GM18873 (cell line): ENCODE data around the gene RAD51B.
"Not testable (repeated sequence)": the region's sequence is repeated elsewhere in the genome, so short reads cannot be mapped to it uniquely, and the experiment has no call there.

Source experiments
- ATAC-seq: cut with Tn5 transposase; IDR thresholded peaks from one replicate; pipeline ENCODE4 v1.9.1; 2021; ENCODE audit warnings: mild to moderate bottlenecking, moderate library complexity, moderate number of reproducible peaks; ENCODE audit not compliant: unreplicated experiment, low FRiP score

The RAD51B gene

DNA sequence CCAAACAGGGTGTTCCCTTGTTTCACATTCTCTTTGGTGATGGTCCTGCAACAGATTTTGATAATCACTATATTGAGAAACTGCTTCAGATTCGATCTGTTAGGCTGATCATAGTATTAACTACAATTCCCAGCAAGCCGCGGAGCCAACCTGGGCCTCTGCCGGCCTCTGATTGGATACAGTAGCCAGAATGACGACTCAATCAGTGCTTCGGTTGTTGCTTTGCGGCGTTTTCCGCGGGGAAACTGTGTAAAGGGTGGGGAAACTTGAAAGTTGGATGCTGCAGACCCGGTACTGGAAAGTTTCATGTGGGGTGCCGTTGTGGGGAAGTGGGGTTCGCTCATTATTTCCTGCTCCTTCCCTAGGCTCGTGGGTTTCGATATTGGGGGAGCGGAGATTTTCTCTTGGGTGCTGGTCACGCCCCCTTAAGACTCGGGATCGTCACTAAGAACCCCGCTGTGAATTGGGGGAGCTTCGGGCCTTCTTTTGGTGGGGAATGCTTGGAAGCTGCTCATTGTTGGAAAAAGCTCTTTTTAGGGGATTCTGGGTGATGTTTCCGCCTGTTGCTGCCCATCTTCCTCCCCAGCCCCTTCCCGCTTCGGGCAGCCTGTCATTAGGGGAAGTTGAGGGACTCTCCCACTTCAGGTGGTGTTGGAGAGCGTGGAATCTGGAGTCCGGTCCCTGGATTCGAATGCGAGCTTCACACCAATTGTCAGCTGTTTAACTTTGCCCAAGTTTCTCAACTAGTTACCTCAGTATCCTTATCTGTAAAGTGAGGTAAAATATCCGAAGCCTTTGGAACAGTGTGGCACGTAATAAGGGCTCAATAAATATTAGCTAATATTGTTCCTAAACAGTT lies at the start of gene RAD51B:
RAD51B (plus strand) TSS at position 217 of the 859 bp plus-strand sequence.
- ATAC-seq, result peak; percentile 44

DNA sequence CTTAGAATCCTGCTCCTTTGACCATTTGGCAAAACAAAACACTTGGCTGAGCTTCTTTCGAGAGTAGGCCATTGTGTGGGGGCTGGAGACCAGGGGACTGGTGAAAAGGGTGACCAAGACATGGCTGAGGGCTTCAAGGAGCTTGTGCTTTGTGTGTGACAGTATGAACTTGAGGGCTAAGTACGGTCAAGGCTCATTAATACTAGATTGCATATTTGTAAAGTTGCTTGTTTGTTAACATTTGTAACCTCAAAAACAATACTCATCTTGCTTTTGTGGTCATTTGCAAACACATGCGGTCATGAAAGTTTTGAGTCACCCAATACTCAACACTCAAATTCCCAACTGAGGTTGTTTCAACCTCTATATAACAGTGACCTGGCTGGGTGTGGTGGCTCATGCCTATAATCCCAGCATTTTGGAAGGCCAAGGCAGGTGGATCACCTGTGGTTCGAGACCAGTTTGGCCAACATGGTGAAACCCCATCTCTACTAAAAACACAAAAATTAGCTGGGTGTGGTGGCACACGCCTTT lies 45.7 kb upstream of the RAD51B start:
- ATAC-seq, result no peak

DNA sequence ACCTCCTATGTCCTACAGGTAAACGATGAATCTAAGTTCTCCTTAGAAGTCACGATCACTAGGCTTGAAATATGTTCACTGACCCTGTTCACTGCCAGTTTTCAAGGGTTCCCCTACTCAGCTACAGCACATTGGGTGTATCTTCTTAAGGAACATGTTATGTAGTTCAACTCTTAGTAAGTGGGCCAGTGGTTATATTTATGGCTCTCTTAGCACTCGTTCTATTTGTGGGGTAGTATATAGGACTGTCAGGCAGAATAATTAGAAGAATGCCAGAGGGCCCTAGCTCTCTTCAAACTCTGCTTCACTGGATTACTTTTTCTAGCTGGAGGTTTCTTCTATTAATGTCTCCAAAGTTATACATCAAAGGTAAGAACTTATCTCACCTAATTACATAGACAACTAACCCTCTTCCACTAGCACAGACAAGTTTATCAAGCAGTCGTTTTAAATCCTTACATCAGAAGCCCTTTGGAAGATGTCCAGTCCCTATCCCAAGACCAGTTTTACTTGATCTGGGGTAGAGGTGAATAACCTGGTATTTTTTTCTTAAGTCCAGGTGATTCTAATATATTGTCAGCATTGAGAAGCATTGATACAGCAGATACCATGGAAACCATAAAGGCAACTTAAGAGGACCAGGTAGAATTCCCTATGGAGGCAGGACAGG lies 42.8 kb upstream of the RAD51B start:
- no peak for ATAC-seq

GRCh38 chr14:67778792-67779191 lies 40.8 kb upstream of the RAD51B start:
- ATAC-seq, result no peak

GRCh38 chr14:67782090-67782489 lies 37.5 kb upstream of the RAD51B start:
- no peak for ATAC-seq

- ATAC-seq, result no peak
Measured at GRCh38 chr14:67784244-67784823, 35.2 kb upstream of the RAD51B start.

- no peak for ATAC-seq
Measured at GRCh38 chr14:67785270-67786109, 34.1 kb upstream of the RAD51B start.

DNA sequence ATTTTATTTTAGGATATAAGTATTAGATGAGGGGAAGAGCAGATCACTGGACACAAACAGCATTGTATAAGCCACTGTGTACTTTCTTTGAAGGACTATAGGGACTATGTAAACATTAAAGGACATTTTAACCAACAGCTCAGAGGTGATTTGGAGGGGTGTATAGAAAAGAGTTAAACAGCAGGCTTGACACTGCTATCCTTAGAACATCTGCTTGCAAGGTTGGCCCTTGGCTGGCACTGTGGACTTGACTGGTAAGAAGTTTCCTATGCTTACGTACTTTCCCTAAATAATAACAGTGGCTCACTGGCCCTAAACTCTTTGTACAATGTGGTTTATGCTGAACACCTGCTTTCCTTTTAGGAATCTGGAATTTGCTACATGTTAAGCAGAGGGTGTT lies 31.9 kb upstream of the RAD51B start:
- ATAC-seq, result no peak

- no peak for ATAC-seq
Measured at GRCh38 chr14:67798731-67799130, 20.8 kb upstream of the RAD51B start.

DNA sequence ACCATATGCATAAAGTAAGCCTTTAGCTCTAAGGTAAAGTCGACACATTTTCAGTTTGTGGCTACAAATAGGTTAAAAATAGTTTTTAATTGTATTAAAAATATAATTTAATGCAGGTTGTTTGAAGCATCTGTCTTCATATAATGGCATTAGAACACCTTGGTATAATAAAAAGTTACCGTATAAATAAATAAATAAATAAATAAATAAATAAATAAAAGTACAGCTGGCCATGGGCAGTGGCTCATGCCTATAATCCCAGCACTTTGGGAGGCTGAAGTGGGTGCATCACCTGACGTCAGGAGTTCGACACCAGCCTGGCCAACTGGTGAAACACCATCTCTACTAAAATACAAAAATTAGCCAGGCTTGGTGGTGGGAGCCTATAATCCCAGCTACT lies 18.8 kb upstream of the RAD51B start:
- ATAC-seq, result no peak

DNA sequence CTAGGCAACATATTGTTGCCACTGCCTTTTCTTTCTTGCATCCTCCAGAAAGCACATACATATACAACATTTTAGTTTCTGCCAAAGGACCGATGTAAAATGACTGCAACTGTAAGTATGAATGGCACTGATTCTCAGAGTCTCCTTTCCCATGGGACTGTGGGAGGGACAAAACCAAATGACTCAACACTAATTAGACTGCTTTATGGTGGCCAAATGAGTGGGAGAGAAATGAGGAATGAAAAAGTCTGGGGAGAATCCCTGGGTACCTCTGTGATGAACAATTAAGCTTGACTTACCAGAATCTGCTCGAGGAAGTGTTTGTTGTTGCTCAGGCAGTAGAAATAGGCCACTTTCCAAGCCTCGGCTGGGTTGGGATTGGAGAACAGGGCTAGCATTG lies 13.3 kb upstream of the RAD51B start:
- ATAC-seq, result no peak

DNA sequence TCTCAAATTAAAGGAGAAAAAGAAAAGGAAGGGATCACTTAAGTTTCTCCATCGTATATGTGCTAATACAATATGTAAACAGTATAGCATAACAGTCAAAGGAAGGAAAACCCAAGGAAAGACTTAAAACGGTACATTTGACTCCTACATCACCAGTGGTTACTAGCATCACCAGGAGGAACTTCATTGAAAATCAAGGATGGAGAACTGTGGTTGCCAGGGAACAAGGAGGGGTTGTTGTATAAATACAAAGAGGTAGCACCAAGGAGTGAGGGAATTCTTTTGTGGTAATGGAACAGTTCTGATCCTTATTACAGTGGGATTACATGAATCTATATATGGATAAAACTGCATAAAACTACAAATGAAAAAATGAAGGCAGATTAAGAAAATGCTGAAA lies 4.8 kb upstream of the RAD51B start:
- no peak for ATAC-seq

- no peak for ATAC-seq
Measured at GRCh38 chr14:67815573-67816225, 3.9 kb upstream of the RAD51B start.

- ATAC-seq, result peak; percentile 79
Measured at GRCh38 chr14:67816326-67817002, 3.1 kb upstream of the RAD51B start, which contains the start of gene ZFYVE26. TSS of gene ZFYVE26 (minus strand) at chr14:67816590. CDS start at chr14:67815963, 627 bp downstream.

DNA sequence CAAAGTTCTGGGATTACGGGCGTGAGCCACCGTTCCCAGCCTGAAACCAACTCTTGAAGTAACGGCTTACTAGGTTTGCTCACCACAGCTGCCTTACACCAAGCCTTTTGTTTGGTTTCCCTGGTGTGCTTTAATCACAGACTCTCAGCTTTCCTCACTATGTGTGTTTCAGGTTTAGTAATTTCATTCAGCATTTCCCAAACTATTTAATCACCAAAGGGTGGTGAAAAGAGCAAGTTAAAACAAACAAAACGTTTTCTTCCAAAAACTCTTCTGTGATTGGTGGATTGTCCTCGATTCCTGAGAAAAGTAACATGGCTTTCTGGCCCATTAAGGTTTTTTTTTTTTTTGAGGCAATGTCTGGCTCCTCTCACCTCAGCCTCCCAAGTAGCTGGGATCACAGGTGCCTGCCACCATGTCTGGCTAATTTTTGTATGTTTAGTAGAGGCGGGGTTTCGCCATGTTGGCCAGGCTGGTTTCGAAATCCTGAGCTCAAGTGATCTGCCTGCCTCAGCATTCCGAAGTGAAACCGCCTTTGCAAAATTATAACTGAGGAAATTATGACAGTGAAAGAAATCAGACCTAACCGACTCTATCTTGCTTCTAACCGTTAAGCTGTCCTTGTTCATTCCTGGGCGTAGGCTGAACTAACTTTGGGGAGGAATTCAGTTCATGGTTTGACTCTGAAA lies 1.7 kb upstream of the RAD51B start:
- no peak for ATAC-seq

DNA sequence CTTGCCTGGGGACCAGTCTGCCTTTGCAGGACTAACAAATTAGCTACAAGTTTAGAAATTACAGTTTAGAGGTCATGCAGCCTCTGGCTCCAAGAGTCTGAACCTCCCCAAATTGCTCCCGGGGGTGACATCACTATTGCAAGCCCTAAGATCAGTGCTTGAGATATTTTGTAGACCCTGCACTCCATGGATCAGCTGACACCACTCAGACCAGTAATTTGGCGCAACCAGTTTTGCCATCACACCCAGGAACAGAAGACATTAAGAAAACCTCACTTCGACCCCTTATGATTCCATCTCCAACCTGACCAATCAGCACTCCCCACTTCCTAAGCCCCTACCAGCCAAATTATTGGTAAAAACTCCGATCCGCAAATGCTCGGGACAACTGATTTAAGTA lies 1.1 kb upstream of the RAD51B start:
- ATAC-seq, result not testable (repeated sequence)

DNA sequence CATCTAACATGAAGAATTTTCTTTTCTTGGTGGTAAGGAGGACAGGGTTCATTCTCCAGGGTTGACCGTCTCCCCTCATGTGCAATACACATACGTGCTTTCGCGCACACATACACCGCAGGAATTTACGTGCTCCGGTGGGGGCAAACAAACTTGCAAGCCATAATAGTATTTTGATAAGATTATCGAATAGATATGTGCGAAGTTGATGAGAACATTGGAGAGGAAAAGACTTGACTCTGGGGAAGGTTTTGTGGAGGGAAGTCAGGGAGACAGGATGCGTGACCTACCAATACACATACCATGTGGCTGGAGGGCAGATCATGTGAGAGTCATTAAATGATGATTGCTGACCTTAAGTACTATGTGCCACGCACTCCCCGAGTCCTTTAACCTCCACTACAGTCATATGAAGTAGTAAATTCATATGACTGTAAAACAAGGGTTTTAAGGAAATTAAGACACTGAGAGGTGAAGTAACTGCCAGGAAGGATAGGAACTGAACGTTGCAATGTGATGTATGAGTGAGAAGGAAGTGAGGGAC lies 921 bp downstream of the RAD51B start:
- ATAC-seq, result no peak

DNA sequence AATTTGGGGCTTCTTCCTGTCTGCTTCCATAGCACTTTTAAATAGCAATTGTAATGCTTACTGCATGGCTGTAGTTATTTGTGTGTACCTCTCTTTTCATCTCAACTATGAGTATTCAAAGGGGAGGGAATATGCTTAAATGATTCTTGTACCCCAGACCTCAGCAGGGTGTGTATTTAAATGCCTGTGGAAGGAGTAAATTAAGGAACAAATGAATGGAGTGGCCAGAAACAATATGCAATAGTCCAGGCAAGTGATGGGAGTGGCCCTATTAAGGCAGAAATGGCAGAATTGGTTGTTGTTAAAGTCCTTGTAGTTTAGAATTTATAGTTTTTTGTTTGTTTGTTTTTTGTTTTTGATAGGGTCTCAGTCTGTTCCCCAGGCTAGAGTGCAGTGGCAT lies 1.5 kb downstream of the RAD51B start:
- no peak for ATAC-seq
